Gastroesophageal sphincter (tissue), 3 donors: Measurements from ENCODE around the gene ATP4A.

Experiments used
- EP300 ChIP-seq: sonication (generic); formaldehyde crosslinking; IDR thresholded peaks from one replicate; pipeline ENCODE4 v1.6.1; 2017; ENCODE audit warnings: antibody characterized with exemption, mild to moderate bottlenecking
- POLR2A ChIP-seq, 2 donors: fragments of 450-650 bp; IDR thresholded peaks; one replicate each; pipeline ENCODE4 v1.6.1; 2017; ENCODE audit warnings: antibody characterized with exemption in 2 of 2, mild to moderate bottlenecking in 2 of 2, moderate library complexity in 1 of 2
- POLR2AphosphoS5 ChIP-seq: sonication (generic); formaldehyde crosslinking; IDR thresholded peaks from one replicate; pipeline ENCODE4 v1.6.1; 2017; ENCODE audit warnings: antibody characterized with exemption
- TF ChIP-seq, protein P1 (sequence below), 4 experiments: fragments of 200-600 bp in 2 of 4; fragments of 450-650 bp in 2 of 4; sonication (generic) in 1 of 4; IDR thresholded peaks; one replicate each; pipeline ENCODE4 v1.5.1; 2017 to 2019; ENCODE audit warnings: antibody characterized with exemption in 4 of 4, mild to moderate bottlenecking in 2 of 4, moderate library complexity in 2 of 4

DNA sequence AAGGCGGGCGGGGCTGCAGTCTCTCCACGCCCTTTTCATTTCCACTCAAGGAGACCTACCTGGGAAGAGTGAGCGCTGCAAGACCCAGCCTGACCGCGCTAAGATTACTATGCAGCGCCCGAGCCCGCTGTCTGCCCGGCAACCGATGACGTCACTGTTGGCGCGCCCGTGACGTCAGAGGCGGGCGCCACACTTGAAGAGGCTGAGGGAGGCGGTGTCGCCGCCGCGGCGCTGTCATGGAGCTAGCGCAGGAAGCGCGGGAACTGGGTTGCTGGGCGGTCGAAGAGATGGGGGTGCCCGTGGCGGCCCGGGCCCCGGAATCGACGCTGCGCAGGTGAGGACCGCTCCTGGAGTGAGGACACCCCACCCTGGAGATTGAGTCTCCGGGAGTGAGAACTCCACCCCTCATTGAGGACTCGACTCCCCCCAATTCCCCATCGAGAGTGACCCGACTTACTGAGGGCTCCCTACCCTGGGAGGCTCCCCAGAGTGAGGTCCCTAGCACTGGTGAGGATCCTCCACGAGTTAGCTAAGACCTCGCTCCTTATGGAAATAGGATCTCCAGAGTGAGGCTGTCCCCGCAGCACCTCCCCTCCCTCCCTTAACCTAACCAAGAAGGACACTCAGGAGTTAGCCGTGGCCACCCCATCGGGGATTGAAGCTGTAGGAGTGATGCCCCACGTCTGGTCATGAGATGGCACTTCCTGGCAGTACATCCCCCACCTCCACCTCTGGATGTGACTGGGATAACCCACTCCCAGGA is 49.3 kb upstream of the ATP4A start, which contains the start of gene HAUS5:
- TF ChIP-seq, protein P1, sequence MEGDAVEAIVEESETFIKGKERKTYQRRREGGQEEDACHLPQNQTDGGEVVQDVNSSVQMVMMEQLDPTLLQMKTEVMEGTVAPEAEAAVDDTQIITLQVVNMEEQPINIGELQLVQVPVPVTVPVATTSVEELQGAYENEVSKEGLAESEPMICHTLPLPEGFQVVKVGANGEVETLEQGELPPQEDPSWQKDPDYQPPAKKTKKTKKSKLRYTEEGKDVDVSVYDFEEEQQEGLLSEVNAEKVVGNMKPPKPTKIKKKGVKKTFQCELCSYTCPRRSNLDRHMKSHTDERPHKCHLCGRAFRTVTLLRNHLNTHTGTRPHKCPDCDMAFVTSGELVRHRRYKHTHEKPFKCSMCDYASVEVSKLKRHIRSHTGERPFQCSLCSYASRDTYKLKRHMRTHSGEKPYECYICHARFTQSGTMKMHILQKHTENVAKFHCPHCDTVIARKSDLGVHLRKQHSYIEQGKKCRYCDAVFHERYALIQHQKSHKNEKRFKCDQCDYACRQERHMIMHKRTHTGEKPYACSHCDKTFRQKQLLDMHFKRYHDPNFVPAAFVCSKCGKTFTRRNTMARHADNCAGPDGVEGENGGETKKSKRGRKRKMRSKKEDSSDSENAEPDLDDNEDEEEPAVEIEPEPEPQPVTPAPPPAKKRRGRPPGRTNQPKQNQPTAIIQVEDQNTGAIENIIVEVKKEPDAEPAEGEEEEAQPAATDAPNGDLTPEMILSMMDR (IDR thresholded peaks at IDR 0.05) = peak in 1 of 4 experiments; percentile 30
- TF ChIP-seq POLR2A (IDR thresholded peaks at IDR 0.05) (peak in 1 of 2 donors; percentile 19), EP300 (no peak), POLR2AphosphoS5 (peak; percentile 46)
